ENCODE results near the gene ING5. TPM values are rescaled to one million over a fixed set of nuclear protein-coding genes. Genes with fewer than 3 reads are reported as not detected.

ING5 gene
- total and polyA plus RNA-seq, 8 donors = 14.1 to 63.9 (median 22.3) TPM

GRCh38 chr2:241724259-241724974 is 22.6 kb downstream of the ING5 start:
- TF ChIP-seq, protein P1, sequence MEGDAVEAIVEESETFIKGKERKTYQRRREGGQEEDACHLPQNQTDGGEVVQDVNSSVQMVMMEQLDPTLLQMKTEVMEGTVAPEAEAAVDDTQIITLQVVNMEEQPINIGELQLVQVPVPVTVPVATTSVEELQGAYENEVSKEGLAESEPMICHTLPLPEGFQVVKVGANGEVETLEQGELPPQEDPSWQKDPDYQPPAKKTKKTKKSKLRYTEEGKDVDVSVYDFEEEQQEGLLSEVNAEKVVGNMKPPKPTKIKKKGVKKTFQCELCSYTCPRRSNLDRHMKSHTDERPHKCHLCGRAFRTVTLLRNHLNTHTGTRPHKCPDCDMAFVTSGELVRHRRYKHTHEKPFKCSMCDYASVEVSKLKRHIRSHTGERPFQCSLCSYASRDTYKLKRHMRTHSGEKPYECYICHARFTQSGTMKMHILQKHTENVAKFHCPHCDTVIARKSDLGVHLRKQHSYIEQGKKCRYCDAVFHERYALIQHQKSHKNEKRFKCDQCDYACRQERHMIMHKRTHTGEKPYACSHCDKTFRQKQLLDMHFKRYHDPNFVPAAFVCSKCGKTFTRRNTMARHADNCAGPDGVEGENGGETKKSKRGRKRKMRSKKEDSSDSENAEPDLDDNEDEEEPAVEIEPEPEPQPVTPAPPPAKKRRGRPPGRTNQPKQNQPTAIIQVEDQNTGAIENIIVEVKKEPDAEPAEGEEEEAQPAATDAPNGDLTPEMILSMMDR (IDR thresholded peaks at IDR 0.05) = no peak
- intact Hi-C loops (cut with DNase I) = no loop called here
- ATAC-seq (no peak), DNase-seq (peak in 1 of 6 donors; percentile 34), FAIRE-seq (no peak)
- H3K9me3 ChIP-seq = no peaks in the 10 kb centered on the region
- H3K4me1 ChIP-seq = no peaks in the 10 kb centered on the region
- H3K27me3 ChIP-seq = no peaks in the 10 kb centered on the region
- peaks cover 0 to 48% (median 16%) of the 10 kb centered on the region in 3 donors for H3K36me3 ChIP-seq
- no peak overlapping the region for H3K4me3 ChIP-seq
- WGBS, 2 donors = 96% methylated on average over 41 of the region's 41 CpGs
- no peak overlapping the region for H3K27ac ChIP-seq

DNA sequence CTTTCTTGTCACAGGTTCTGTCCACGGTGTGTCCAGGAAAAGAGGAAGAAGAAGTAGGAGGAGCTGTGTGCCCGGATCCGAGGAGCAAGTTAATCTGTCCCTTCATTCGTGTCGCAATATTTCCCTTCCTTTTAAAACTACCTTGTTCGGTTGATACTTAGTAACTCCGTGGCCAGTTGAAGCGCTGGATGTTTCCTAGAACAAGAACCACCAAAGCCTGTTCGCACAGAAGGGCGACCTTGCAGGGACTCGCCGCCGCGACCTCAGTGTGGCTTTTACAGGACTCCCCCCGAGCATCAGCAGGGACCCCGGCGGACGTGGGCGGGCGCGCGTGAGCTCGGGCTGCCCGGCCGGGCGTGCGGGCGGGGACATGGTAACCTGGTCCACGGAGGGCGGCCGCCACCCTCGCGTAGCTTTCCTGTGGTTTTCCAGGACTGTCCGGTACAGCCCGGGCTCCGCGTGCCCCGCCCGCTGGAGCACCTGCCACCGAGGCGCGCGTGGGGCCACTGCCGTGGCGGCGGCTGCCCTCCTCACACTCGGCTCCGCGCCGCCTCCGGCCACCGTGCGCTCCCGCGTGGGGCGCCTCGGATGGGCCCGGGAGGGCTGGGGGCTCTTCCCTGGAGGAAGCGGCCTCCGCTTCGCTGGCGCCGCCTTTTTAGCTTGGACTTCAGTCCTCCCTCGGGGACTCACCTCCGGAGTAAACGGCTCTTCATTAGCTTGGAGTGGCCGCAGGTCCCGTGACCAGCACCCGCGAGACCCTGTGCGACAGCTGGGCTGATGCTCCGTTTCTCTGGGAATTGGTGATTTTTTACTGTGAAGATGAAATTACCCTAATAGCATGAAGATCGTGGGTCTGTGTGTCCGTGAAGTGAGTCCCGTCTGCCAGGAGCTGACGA is 23.4 kb downstream of the ING5 start:
- FAIRE-seq (no peak), DNase-seq (peak in 1 of 6 donors; percentile 25), ATAC-seq (peak in 1 of 4 donors; percentile 5)
- H3K4me1 ChIP-seq = no peaks in the 10 kb centered on the region
- no peak overlapping the region for H3K4me3 ChIP-seq
- no peaks in the 10 kb centered on the region for H3K9me3 ChIP-seq
- TF ChIP-seq, protein P1 (IDR thresholded peaks at IDR 0.05) = no peak
- H3K27me3 ChIP-seq = no peaks in the 10 kb centered on the region
- peaks cover 0 to 40% (median 8%) of the 10 kb centered on the region in 3 donors for H3K36me3 ChIP-seq
- H3K27ac ChIP-seq = no peak overlapping the region
- 96 to 97% methylated on average over 65 to 76 of the region's 76 CpGs for WGBS, 2 donors
- intact Hi-C loops (cut with DNase I) = no loop called here

- Histone ChIP-seq H3K27me3 (no peaks in the 10 kb centered on the region), H3K9me3 (no peaks in the 10 kb centered on the region), H3K36me3 (peaks cover 0 to 27% (median 0%) of the 10 kb centered on the region in 3 donors), H3K4me1 (no peaks in the 10 kb centered on the region), H3K27ac (no peak overlapping the region), H3K4me3 (no peak overlapping the region)
- intact Hi-C loops (cut with DNase I) = no loop called here
- TF ChIP-seq, protein P1 (IDR thresholded peaks at IDR 0.05) = no peak
- ATAC-seq = no peak
- peak in 1 of 6 donors; percentile 15 for DNase-seq
- no peak for FAIRE-seq
- 90 to 93% methylated on average over 16 of the region's 16 CpGs for WGBS, 2 donors
These were observed 24.6 kb downstream of the ING5 start for GRCh38 chr2:241726459-241726858.

GRCh38 chr2:241728000-241728399 is 26.2 kb downstream of the ING5 start:
- peak in 1 of 6 donors; percentile 15 for DNase-seq
- Histone ChIP-seq H3K27ac (peak overlapping the region in 1 of 4 donors; percentile 41), H3K9me3 (no peaks in the 10 kb centered on the region), H3K4me3 (no peak overlapping the region), H3K4me1 (no peaks in the 10 kb centered on the region), H3K27me3 (no peaks in the 10 kb centered on the region), H3K36me3 (peaks cover 0 to 22% (median 0%) of the 10 kb centered on the region in 3 donors)
- no peak for FAIRE-seq
- ATAC-seq = no peak
- TF ChIP-seq, protein P1 (IDR thresholded peaks at IDR 0.05) = no peak
- intact Hi-C loops (cut with DNase I) = no loop called here
- 85 to 88% methylated on average over 8 of the region's 8 CpGs for WGBS, 2 donors

Data from pancreas (tissue), 10 donors.